OCI-LY7 (cell line): ENCODE results near the gene COBL.

Experiments used
- EZH2phosphoT487 ChIP-seq: fragments of 200-600 bp; sonication (generic); IDR thresholded peaks from 2 replicates; pipeline ENCODE4 v1.6.1; 2018; ENCODE audit warnings: low read depth, borderline replicate concordance, mild to moderate bottlenecking, mixed run types, antibody characterized with exemption, low read length, moderate library complexity, mixed read lengths
- TF ChIP-seq, protein P1 (sequence below): fragments of 200-600 bp; sonication (generic); conservative IDR thresholded peaks from 2 replicates; pipeline ENCODE4 v1.5.1; 2014; ENCODE audit warnings: mild to moderate bottlenecking, antibody characterized with exemption, low read length, moderate library complexity, mixed read lengths

DNA sequence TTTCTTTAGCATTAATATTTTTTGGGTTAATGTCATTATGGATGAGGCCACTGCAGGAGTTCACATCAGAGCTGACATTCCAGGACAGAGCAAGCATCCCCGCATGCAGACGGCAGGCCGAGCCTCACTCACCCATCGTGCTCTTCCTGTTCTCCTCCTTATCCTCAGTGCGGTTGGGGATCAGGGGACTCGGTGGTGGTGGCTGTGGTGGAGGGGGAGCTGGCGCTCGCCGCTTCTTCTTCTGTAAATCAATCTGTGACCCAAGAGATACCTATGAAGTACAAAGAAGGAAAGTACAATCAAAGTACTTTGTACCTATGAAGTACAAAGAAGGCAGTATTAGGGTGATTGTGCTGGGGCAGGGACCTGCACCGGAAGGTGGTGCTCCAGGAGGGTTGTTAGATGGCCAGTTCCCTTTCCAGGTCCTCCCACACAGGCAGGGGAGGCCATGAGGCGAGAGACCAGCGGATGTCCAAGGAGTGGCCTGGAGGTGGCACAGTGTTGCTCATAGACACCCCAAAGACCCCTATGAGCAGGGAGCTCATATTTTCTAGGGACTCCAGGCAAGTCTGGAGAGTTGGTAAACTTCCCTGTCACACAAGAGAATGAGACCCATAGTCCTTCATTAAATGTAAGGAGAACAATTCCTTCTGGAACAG is 231.4 kb downstream of the COBL start:
- TF ChIP-seq, protein P1, sequence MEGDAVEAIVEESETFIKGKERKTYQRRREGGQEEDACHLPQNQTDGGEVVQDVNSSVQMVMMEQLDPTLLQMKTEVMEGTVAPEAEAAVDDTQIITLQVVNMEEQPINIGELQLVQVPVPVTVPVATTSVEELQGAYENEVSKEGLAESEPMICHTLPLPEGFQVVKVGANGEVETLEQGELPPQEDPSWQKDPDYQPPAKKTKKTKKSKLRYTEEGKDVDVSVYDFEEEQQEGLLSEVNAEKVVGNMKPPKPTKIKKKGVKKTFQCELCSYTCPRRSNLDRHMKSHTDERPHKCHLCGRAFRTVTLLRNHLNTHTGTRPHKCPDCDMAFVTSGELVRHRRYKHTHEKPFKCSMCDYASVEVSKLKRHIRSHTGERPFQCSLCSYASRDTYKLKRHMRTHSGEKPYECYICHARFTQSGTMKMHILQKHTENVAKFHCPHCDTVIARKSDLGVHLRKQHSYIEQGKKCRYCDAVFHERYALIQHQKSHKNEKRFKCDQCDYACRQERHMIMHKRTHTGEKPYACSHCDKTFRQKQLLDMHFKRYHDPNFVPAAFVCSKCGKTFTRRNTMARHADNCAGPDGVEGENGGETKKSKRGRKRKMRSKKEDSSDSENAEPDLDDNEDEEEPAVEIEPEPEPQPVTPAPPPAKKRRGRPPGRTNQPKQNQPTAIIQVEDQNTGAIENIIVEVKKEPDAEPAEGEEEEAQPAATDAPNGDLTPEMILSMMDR: no peak
- TF ChIP-seq EZH2phosphoT487: no peak
